HL-60 (cell line): ENCODE measurements around the gene WDR91.

ENCODE experiments used
- CTCF ChIP-seq: IDR thresholded peaks from one replicate; pipeline ENCODE4 v1.5.1; 2011; ENCODE audit warnings: low read length, control low read depth, inconsistent platforms; ENCODE audit not compliant: insufficient read depth
- POLR2AphosphoS5 ChIP-seq: IDR thresholded peaks from 2 replicates; pipeline ENCODE4 v1.6.1; 2012; ENCODE audit warnings: low read depth
- REST ChIP-seq: IDR thresholded peaks from 2 replicates; pipeline ENCODE4 v1.6.1; 2012; ENCODE audit warnings: low read depth; ENCODE audit not compliant: insufficient replicate concordance

- TF ChIP-seq CTCF (no peak), REST (no peak), POLR2AphosphoS5 (peak; percentile 24; the same call in 1 of the 2 replicates)
Observed at GRCh38 chr7:135253851-135254771, 42.8 kb upstream of the WDR91 start.
